Suprapubic skin (tissue), 4 donors: ENCODE data around the gene RETREG2. TPM values are rescaled to one million over a fixed set of nuclear protein-coding genes. Genes with fewer than 3 reads are reported as not detected.

ENCODE experiments used
- DNase-seq, 2 donors: peaks; one replicate each; pipeline ENCODE4 v3.0.0-alpha.2; 2019; ENCODE audit warnings: low spot score in 2 of 2
- H3K27ac ChIP-seq: fragments of 200-600 bp; sonication (generic); one replicate; pipeline ENCODE4 v1.5.1; 2019
- H3K27me3 ChIP-seq: fragments of 200-600 bp; sonication (generic); one replicate; pipeline ENCODE4 v1.5.1; 2019
- H3K36me3 ChIP-seq: fragments of 200-600 bp; sonication (generic); one replicate; pipeline ENCODE4 v1.5.1; 2019
- H3K4me1 ChIP-seq: fragments of 200-600 bp; sonication (generic); one replicate; pipeline ENCODE4 v1.5.1; 2019
- H3K4me3 ChIP-seq: fragments of 200-600 bp; sonication (generic); one replicate; pipeline ENCODE4 v1.5.1; 2019; ENCODE audit warnings: mild to moderate bottlenecking
- H3K9me3 ChIP-seq: fragments of 200-600 bp; sonication (generic); one replicate; pipeline ENCODE4 v1.5.1; 2019
- EP300 ChIP-seq: sonication (generic); formaldehyde crosslinking; IDR thresholded peaks from one replicate; pipeline ENCODE4 v1.6.1; 2017; ENCODE audit warnings: antibody characterized with exemption
- POLR2A ChIP-seq, 2 donors: fragments of 450-650 bp; IDR thresholded peaks; one replicate each; pipeline ENCODE4 v1.6.1; 2017; ENCODE audit warnings: antibody characterized with exemption in 2 of 2, mild to moderate bottlenecking in 2 of 2, moderate library complexity in 2 of 2
- POLR2AphosphoS5 ChIP-seq, 3 donors: sonication (generic); formaldehyde crosslinking; IDR thresholded peaks; one replicate each; pipeline ENCODE4 v1.6.1; 2017; ENCODE audit warnings: antibody characterized with exemption in 3 of 3
- WGBS: methylation state at CpG from one replicate; pipeline ENCODE4 v1.1.5; 2018; 5-methylcytosine and 5-hydroxymethylcytosine counted together
- total RNA-seq, 4 donors: library from RNA; depleted of rRNA; stranded (reverse); fragments of >200 nt; gene quantifications; one replicate each; pipeline ENCODE4 v1.1.0, GENCODE V29; 2016
- TF ChIP-seq, protein P1 (sequence below), 2 donors: fragments of 200-600 bp in 1 of 2; fragments of 450-650 bp in 1 of 2; sonication (generic) in 1 of 2; IDR thresholded peaks; one replicate each; pipeline ENCODE4 v1.5.1; 2016 to 2019; ENCODE audit warnings: antibody characterized with exemption in 2 of 2, mild to moderate bottlenecking in 1 of 2, moderate library complexity in 1 of 2

The RETREG2 gene
- total RNA-seq, 4 donors from 2014 or later = 61.0 to 106 (median 91.9) TPM

DNA sequence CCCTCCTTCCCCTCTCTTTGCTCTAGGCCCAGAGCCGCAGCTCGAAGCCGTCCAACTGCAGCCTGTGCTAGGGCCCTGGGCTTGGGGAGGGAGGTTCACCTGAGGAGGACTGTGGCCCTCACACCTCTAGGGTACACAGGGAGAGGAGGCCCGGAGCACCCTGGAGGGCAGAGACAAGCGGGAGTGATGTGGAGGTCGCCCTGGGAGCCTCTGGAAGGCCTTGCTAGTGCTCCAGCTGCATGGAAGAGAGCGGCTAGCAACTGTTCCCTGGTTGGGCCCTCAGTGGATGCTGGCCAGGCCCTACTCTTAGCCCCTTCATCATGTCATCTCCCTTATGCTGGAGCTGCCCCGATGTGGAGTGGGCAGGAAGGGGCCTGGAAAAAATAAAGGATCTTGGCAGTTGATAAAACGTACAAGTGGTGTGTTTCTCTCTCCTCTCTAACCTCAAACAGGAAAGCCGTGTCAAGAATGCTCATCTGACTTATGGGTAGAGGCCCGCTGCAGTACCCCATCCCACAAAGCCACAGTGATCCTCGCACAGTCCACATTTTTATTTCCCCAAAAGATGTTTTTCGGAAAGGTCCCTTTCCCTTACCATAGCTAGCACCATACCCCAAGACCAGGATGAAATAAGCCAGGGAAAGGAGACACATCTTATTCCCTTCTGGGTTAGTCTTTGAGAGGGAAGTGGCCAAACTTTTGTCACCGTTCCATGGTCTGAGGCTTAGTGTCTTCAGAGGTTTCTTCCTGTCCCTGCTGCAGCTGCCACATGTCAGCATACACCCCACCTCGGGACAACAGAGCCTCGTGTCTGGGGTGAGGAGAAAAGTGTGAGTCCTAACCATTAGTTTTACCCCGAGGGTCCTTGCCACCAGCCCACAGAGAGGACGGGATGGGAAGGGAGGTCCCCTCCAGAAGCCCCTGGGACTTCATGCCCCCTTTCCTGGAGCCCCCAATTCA, 31.4 kb downstream of the RETREG2 start:
- peaks cover 56% of the 10 kb centered on the region for H3K36me3 ChIP-seq
- WGBS = 70% methylated on average over 18 of the region's 18 CpGs
- DNase-seq = peak in 1 of 2 donors; percentile 59
- TF ChIP-seq EP300 (no peak), POLR2A (IDR thresholded peaks at IDR 0.05) (no peak), POLR2AphosphoS5 (IDR thresholded peaks at IDR 0.05) (no peak)
- TF ChIP-seq, protein P1, sequence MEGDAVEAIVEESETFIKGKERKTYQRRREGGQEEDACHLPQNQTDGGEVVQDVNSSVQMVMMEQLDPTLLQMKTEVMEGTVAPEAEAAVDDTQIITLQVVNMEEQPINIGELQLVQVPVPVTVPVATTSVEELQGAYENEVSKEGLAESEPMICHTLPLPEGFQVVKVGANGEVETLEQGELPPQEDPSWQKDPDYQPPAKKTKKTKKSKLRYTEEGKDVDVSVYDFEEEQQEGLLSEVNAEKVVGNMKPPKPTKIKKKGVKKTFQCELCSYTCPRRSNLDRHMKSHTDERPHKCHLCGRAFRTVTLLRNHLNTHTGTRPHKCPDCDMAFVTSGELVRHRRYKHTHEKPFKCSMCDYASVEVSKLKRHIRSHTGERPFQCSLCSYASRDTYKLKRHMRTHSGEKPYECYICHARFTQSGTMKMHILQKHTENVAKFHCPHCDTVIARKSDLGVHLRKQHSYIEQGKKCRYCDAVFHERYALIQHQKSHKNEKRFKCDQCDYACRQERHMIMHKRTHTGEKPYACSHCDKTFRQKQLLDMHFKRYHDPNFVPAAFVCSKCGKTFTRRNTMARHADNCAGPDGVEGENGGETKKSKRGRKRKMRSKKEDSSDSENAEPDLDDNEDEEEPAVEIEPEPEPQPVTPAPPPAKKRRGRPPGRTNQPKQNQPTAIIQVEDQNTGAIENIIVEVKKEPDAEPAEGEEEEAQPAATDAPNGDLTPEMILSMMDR (IDR thresholded peaks at IDR 0.05) = no peak
- H3K4me3 ChIP-seq = no peak overlapping the region
- peaks cover 26% of the 10 kb centered on the region for H3K4me1 ChIP-seq
- no peaks in the 10 kb centered on the region for H3K9me3 ChIP-seq
- H3K27ac ChIP-seq = no peak overlapping the region
- H3K27me3 ChIP-seq = no peaks in the 10 kb centered on the region

DNA sequence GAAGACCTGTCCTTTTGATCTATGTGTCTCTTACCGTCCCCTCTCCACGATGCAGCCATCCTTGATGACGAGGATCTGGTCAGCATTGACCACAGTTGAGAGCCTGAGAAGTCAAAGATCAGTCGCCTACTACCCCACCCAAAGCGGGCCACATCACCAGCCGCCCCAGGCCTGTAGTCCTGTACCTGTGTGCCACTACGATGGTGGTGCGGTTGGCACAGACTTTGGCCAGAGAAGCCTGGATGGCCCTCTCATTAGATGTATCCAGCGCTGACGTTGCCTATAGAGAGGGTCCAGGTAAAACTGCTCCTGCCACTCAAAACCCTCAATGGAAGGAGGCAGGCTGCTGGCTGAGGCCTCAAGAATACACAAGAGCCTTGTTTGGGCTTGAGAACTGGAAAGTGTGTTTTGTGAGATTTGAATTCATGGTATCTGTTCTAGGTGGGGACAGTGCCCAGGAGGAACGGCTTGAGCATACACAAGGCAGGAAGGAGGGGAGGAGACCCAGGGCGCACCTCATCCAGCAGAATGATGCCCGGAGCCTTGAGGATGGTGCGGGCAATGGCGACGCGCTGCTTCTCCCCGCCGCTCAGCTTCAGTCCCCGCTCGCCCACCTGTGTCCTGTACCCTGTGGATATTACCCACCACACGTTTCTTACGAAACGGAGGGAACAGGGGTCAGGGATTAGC, 32.3 kb downstream of the RETREG2 start:
- TF ChIP-seq POLR2A (IDR thresholded peaks at IDR 0.05) (no peak), EP300 (no peak), POLR2AphosphoS5 (IDR thresholded peaks at IDR 0.05) (no peak)
- TF ChIP-seq, protein P1 (IDR thresholded peaks at IDR 0.05) = no peak
- DNase-seq = peak in 1 of 2 donors; percentile 46
- Histone ChIP-seq H3K27me3 (no peaks in the 10 kb centered on the region), H3K36me3 (peaks cover 65% of the 10 kb centered on the region), H3K4me1 (peaks cover 26% of the 10 kb centered on the region), H3K4me3 (no peak overlapping the region), H3K27ac (no peak overlapping the region), H3K9me3 (no peaks in the 10 kb centered on the region)
- WGBS = 92% methylated on average over 24 of the region's 24 CpGs

DNA sequence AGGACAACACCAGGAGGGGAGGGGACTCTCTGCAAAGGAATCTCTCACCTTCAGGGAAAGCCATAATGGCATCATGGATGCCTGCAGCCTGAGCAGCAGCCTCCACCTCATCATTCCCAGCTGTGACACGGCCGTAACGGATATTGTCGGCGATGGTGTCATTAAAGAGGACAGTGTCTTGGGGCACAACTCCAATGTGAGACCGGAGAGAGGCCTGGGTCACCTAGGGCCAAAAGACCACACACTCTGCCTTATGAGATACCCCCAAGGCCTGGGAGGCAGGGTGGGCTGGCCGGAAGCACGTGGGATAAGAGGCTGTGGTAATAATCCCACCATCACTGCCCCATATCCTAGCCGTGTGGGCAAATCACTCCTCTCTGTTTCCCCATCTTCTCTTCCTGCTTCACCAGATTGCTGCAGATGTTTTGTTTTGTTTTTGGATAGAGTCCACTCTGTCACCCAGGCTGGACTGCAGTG, 32.8 kb downstream of the RETREG2 start:
- Histone ChIP-seq H3K36me3 (peaks cover 69% of the 10 kb centered on the region), H3K9me3 (no peaks in the 10 kb centered on the region), H3K4me1 (peaks cover 25% of the 10 kb centered on the region), H3K4me3 (no peak overlapping the region), H3K27me3 (no peaks in the 10 kb centered on the region), H3K27ac (no peak overlapping the region)
- TF ChIP-seq POLR2A (IDR thresholded peaks at IDR 0.05) (no peak), EP300 (no peak), POLR2AphosphoS5 (IDR thresholded peaks at IDR 0.05) (no peak)
- TF ChIP-seq, protein P1 (IDR thresholded peaks at IDR 0.05) = no peak
- WGBS = 83% methylated on average over 6 of the region's 9 CpGs
- peak in 1 of 2 donors; percentile 29 for DNase-seq

DNA sequence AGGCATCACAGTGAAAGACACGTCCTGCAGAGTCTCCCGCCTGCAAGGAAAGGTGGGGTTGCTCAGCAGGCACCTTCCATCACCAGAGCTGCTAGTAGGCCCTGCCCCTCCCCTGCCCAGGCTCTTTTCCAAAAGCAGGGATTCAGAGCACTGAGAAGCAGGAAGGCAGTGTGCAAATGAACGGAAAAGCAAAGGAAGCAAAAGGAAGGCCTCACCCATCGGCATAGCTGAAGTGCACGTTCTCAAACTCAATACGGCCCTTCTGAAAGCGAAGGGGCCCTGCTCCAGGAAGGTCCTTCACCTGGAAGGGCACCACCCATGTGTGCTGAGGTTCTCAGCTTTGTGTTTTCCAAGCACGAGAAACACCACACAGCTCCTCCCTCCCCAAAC, 34.9 kb downstream of the RETREG2 start:
- Histone ChIP-seq H3K27ac (no peak overlapping the region), H3K36me3 (peaks cover 75% of the 10 kb centered on the region), H3K4me3 (no peak overlapping the region), H3K27me3 (no peaks in the 10 kb centered on the region), H3K9me3 (no peaks in the 10 kb centered on the region), H3K4me1 (peaks cover 23% of the 10 kb centered on the region)
- TF ChIP-seq EP300 (no peak), POLR2A (IDR thresholded peaks at IDR 0.05) (no peak), POLR2AphosphoS5 (IDR thresholded peaks at IDR 0.05) (no peak)
- TF ChIP-seq, protein P1 (IDR thresholded peaks at IDR 0.05) = no peak
- DNase-seq = no peak
- WGBS = 92% methylated on average over 6 of the region's 8 CpGs
